NCI-H2107 (cell line): ENCODE results near the gene ANKEF1.
"Not testable (repeated sequence)": the region's sequence is repeated elsewhere in the genome, so short reads cannot be mapped to it uniquely, and the experiment has no call there.

Source experiments
- DNase-seq: peaks from one replicate; lab custom pipeline; 2025; lab: John Stamatoyannopoulos, UW

Gene ANKEF1

DNA sequence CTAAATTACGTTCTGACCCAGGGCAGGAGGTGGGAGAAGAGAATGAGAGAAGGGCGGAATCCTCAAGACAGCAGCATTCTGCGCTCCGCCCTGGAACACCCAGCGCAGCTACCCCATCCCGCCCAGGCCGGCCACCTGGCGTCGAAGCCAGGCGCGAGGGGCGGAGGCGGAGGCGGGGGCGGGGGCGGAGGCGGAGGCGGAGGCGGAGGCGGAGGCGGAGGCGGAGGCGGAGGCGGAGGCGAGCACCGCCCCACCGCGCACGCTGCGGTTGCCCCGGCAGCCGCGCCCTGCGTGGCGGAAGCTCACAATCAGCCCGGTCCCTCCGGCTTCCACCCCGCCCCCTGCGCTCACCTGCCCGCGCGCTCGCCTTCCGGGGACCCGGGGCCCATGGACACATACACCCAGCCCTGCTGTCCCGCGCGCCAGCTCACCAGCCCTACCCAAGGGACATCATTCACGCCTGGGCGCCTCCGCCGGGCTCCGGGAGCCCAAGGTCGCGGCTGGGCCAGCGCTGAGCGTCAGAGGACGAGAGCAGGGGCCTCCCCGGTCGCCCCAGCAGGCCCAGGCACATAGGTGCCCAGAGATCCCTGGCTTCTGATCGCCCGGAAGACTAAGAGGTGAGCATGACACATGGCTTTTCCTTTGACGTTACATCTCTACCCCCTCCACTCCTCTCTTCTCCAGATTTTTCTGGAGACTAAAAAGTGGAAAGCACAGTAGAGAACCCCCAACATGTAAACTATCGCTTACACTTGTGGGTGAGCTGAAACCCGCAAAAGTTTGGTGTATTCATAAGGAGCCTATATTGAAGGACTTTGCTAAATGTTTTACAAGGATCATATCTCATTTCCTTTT lies at the start of gene ANKEF1:
Gene ANKEF1, plus strand, starts transcription at position 271 of the 855 bp plus-strand sequence. CDS start 3,315 bp downstream, outside the sequence.
- peak; percentile 63 for DNase-seq

DNA sequence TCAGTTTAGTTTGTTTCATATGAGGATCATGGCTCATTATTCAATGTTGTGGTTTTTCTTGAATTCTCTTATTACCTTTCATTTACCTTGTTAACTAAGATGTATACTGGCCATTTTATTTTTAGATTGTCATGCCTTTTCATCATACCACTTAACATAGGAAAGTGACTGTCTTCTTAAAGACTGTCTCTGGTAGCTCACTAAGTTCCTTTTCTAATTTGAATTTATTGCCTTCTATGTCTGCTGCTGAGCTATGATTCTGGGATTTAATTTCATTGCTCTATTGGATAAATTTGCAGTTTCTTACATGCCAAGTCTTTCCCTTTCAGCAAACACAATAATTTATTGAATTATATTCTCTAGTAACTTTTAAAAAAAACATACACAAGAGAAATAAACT lies 49.5 kb upstream of the ANKEF1 start:
- DNase-seq = no peak

DNA sequence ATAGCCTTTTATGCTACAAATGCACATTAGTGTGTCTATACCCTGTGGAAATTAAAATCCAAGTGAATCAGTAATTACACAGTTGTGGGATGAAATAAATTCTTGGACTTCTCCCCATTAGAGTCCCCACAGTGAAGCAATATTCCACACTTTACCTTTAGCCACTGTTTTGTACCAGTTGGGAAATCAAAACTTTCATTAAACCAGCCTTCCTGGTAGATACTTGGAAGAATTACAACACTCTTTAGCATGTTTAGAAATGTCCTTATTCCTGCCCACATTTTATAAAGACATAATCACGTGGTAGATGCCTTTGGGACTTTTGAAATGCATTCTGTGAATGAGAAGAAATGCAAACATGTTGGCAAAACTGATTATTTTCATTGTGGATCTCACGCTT lies 49.0 kb upstream of the ANKEF1 start:
- no peak for DNase-seq

DNA sequence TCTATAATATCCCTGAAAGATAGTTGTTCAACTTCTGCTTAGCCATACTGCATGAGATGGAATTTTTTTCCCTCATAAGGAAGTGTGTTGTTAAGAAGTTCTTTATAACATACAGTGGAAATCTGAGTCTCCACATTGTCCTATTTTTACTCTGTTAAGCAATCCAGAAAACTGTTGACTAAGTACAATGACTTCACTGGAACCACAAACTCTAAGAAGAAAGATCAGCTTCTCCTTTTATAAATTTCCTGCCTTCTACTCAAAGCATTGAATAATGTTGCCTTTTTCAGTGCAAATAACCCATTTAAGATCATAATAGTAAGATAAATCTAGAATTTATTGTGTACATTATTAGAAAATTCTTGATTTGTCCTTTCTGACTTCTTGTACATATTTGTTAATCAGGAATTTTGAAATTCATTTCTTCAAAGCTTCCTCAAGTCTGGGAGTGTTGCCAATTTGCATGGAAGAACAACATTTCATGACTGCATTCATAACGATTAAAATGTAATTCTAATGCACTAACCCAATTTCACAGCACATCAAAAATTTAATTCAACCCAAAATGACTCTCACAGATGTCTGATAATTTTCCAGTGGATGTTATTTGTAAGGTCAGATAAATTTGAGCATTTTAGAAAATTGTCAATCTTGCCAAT lies 45.6 kb upstream of the ANKEF1 start:
- DNase-seq = no peak

DNA sequence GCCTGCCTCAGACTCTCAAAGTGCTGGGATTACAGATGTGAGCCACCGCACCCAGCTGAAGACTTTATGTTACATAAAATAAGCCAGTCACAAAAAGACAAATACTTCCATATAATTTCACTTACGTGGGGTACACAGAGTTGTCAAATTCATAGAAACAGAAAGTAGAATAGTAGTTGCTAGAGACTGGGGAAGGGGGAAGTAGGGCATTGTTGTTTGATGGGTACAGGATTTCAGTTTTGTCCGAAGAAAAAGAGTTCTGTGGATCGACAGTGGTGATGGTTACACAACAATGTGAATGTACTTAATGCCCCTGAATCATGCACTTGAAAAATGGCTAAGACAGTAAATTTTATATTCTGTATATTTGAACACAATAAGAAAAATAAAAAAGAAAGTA lies 41.6 kb upstream of the ANKEF1 start:
- no peak for DNase-seq

DNA sequence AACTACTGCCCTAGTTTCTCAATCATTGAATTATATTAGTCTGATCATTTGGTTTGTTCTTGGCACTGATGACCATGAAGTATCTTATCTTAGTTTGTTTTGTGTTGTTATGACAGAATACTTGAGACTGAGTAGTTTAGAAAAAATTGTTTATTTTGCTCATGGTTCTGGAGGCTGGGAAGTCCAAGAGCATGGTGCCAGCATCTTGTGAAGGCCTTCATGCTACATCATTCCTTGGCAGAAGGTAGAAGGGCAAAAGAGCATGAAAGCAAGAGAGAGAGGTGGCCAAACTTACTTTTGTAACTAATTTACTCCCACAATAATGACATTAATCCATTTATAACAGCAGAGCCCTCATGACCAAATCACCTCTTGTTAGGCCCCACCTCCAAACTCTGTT lies 40.1 kb upstream of the ANKEF1 start:
- DNase-seq = no peak

DNA sequence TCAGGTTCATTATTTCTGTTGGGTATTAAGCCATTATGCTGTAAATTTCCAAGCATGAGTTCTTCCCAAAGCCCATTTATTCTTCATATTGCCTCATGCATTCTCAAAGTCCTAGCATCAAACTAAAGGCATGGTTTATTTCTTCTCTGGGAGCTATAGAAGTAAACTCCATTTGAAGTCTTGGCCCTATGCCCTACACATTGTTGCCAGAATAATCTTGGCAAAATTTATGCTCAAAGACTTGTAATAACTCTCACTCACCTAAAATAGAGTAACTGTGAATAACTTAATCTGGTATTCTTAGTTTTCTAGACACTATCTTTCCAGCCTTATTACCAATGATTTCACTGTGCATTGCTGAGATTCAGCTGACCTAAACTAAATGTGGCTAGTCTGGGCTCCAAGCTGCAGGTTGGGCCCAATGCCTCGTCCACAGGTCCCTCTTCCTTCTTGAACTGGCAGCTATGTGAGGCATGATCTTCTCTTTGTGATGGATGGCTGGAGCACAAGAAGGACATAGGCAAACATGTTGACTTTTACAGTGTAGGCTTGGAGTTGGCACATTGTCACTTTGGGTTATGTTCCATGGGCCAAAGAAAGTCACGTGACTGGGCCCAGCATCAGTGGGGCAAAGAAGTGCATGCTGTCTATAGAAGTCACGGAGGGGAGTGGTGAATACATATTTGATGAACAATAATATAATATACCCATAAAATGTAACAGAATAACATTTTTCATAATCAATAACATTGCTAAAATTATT lies 39.1 kb upstream of the ANKEF1 start:
- no peak for DNase-seq

DNA sequence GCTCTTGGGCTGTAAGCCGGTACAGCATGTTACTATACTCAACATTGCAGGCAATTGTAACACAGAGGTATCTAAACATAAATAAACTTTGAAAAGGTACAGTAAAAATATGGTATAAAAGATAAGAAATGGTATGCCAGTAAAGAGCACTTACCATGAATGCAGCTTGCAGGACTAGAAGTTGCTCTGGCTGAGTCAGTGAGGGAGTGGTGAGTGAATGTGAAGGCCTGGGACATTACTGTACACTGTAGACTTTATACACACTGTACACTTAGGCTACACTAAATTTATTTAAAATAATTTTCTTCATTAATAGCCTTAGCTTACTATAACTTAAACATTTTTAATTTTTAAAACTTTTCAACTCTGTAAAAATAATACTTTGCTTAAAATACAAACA lies 37.8 kb upstream of the ANKEF1 start:
- DNase-seq = no peak

DNA sequence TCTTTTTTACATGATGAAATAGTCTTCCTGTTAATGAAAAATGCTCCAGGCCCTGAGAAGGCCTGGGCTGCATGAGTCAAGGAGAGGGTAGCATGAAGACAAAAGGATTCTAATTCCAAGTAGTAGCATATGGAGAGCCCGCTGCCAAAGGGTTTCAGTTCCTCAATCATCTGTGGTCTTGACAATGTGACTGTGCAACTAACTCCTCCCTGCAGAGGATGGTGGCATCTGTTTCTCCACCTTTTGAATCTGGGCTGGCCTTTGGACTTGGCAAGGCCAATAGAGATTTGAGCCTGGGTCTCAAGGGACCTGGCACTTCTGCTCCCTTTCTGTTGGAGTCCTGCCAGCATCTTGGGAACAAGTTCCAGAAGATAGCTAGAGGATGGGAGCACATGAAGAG lies 35.1 kb upstream of the ANKEF1 start:
- DNase-seq = no peak

DNA sequence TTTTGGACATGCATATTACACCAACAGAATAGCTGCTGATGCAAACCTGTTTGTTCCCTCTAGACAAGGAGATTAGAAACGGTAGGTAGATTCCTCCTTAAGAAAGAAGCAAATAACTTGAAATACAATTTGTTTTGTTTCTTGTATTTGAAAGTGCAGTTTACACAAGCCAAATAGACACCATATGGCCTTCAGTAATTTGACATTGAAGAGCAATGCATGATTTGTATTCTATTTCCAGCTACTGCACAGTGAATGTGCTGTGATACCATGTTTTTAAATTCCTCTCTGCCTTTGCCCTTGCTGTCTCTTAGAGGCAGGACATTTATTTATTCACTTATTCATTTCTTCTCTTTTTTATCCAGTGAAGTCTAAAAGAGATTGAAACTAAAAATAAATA lies 31.9 kb upstream of the ANKEF1 start:
- no peak for DNase-seq

DNA sequence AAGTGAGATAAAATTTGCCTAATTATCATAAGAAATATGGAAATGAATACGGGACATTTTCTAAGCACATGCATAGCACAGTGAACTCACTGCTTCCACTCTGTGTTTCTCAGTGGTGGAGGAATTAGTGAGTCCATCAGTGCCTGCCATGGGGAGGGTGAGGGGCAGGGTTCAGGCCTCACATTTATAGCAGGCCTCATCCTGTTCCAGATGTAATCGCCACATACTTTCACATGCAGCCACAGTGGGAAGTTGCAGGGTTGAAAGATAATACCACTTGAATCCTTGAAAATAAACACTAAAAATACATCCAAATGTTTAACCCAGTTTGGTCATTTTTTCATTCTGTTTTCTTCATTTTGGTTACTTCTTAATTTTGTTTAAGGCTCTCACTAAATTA lies 29.9 kb upstream of the ANKEF1 start:
- DNase-seq = no peak

DNA sequence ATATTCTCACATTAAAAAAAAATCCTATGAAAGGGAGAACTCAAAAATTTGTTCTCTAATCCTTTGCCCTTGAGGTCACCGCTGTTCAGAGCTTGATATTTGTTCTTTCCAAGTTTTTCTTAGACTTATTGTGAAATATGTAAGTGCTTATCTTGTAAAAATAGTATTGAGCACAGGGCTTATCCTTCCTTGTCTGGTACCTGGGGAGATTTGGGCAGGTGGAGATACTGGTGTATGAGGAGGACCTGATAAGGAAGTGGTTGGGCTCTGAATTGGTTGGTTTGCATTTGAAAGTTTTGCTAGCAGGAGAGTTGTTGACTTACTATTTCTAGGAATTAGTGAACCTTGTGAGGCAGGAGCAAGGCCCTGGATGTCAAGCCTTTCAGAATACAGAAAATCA lies 28.9 kb upstream of the ANKEF1 start:
- DNase-seq = no peak

DNA sequence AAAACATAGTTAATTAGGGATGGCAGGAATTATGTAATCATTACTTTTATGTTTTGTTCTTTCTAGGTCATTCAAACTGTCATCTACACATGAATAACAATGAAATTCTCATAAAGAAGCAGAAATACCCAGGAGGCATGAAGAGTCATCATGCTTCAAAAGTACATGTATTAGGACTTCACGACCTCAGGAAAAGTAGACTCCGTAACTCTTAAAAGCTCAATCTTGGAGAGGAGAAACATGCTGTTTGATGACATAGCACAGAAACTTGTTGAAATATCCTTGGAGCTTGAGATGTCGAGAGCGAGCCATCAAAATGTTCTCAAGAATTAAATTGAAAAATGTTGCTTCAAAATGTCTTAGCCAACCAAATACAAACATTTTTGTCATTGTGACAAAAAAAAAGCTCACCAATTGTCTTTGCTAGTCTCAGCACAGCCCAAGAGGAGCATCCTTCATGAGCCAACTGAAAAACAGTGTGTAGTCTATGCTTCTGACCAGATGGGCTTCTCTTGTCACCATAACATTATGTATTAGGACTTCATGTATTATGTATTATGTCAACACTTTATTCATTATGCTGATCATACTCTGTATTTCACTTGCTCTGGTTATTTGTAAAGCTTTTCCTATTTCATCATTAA lies 28.2 kb upstream of the ANKEF1 start:
- no peak for DNase-seq

DNA sequence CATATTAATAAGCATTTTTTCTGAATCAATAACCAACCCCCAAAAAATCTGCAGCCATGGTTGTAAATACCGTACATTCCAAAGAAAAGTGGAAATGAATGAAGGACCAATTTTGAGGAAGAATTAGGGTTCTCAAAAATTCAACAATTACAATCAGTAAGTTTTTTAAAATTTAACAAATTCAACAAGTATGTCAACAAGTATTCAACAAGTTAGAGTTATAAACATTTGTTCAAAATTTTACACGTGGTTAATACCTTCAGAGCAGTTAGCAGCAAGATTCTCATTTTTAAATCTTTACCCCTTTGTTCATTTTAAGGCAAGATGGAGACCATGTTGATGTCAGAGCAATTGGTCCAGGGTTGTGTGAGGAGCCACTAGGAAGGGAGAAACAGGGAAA lies 27.6 kb upstream of the ANKEF1 start:
- DNase-seq = no peak

DNA sequence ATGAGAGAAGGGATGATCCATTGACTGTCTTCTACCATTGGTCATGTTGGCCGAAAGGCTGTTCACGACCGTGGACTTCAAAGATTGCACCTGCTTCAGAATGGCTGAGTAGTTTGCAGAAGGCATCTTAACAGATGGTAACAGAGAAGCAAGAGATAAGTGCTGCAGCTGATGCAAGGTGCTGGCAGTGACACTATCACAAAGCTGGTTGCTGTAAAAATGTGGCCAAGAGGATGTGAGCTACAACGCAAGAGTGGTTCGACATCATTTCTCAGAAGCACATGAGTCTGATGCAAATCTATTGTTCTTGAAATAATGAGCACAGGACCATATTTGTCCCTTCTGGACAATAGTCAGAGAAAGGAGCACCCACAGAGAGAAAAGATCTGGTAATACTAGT lies 27.0 kb upstream of the ANKEF1 start:
- DNase-seq = no peak

DNA sequence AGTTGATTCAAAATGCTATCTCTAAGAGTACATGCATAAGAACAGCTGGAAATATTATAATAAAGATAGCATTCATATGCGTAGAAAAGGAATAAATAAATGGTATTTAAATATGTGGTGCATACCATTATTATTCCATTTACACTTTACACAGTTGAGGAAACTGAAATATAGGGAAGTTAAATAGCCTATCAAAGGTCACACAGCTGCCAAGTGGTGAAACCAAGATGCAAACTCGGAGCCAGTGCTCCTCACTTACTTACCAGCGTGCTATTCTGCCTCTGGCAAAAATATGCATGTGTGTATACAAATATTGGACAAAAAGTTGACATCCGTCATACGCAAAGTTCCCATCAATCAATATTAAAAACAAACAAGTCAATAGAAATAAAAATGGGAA lies 22.3 kb upstream of the ANKEF1 start:
- no peak for DNase-seq

DNA sequence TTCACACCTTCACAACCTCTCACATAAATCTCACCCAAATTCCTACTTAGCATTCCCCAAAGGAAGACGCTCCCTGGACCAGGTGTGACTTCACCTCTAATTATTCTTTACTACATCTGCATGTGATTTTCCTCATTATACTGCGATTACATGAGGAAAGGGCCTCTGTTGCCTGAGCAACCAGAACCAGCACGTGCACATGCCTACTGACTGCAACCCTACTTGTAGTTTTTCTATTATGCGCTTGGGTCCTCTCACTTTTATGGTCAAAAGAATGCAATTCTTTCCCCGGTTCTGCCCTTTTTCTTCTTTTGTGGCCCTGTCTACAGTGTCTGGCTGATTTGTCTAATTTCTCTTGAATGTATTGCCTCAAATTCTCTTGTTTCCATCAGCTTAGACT lies 20.4 kb upstream of the ANKEF1 start:
- DNase-seq = no peak

DNA sequence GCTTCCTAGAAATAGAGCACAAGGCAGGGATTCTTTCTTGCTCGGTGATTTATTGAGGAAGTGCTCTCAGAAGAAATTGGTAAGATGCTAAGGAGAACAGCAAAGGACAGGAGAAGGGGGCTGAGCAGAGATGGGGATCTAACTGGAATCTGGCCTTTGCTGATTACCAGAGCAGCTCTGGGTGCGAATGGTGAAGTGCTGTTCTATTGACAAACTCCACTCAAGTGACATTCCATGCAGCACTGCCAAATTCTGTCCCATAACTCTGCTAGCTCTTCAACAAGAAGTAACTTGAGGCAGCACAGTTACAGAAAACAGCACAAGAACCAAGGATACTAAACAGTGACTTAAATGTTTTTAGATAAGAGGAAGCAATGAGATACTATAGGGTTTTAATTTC lies 13.8 kb upstream of the ANKEF1 start:
- DNase-seq = no peak

DNA sequence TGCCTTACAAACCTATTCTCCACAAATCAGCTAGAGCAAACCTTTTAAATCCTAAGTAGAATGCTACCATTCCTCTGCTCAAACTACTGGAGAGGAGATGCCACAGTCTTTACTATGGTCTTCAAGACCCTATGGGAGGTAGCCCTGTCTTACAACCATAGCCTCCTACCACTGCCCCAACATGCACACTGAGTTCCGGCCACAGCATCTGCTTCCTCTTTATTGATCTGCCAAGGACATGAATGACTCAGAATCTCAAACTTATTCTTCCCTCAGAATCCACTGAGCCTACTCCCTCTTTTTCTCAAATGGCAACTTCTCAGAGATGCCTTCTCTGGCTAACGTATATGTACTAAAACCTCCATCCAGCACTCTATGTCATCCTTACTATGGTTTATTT lies 12.2 kb upstream of the ANKEF1 start:
- no peak for DNase-seq

DNA sequence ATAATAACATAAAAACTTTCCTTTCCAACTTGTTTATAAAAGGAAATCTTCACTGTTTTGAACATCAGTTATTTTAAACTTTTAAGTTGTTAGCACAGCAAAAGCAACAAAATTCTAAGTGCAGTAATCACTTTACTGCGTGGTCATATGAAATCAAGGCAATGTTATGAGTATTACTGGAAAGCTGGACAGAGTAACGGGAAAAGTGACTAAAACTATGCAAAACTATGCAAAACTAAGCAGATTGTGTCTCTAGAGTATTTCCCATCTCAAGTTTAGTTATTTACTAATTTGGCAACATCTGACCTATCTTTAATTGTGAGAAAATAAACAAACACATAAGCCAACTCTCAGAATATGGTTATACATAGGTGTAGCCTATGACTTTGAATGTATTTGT lies 10.9 kb upstream of the ANKEF1 start:
- no peak for DNase-seq

DNA sequence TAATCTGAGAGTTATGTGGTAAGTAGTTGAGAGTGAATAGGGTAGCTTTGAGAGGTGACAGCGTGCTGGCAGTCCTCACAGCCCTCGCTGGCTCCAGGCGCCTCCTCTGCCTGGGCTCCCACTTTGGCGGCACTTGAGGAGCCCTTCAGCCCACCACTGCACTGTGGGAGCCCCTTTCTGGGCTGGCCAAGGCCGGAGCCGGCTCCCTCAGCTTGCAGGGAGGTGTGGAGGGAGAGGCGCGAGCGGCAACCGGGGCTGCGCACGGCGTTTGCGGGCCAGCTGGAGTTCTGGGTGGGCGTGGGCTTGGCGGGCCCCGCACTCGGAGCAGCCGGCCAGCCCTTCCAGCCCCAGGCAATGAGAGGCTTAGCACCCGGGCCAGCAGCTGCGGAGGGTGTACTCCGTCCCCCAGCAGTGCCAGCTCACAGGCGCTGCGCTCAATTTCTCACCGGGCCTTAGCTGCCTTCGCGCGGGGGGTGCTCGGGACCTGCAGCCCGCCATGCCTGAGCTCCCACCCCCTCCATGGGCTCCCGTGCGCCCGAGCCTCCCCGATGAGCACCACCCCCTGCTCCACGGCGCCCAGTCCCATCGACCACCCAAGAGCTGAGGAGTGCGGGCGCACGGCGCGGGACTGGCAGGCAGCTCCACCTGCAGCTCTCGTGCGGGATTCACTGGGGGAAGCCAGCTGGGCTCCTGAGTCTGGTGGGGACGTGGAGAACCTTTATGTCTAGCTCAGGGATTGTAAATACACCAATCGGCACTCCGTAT lies 3.2 kb upstream of the ANKEF1 start:
- DNase-seq = not testable (repeated sequence)

DNA sequence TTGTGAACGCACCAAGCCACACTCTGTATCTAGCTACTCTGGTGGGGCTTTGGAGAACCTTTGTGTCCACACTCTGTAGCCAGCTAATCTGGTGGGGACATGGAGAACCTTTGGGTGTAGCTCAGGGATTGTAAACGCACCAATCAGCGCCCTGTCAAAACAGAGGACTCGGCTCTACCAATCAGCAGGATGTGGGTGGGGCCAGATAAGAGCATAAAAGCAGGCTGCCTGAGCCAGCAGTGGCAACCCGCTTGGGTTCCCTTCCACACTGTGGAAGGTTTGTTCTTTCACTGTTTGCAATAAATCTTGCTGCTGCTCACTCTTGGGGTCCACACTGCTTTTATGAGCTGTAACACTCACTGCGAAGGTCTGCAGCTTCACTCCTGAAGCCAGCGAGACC lies 2.5 kb upstream of the ANKEF1 start:
- not testable (repeated sequence) for DNase-seq
